Mesenchymal stem cell (in vitro differentiated cells and primary cell): Measurements from ENCODE around the gene LRRTM4.
"Not testable (repeated sequence)": the region's sequence is repeated elsewhere in the genome, so short reads cannot be mapped to it uniquely, and the experiment has no call there.

ENCODE experiments used
- DNase-seq: peaks from one replicate; pipeline ENCODE4 v3.0.0-alpha.2; 2013
- H2AFZ ChIP-seq: one replicate; pipeline ENCODE4 v1.6.1; 2013; ENCODE audit warnings: low read depth, mild to moderate bottlenecking, control low read depth, inconsistent platforms, low read length, moderate library complexity
- H2AK5ac ChIP-seq: 2 replicates; pipeline ENCODE4 v1.6.1; 2013; ENCODE audit warnings: low read length, moderate library complexity, mild to moderate bottlenecking, inconsistent platforms; ENCODE audit not compliant: severe bottlenecking
- H2BK120ac ChIP-seq: one replicate; pipeline ENCODE4 v1.6.1; 2013; ENCODE audit warnings: low read depth, mild to moderate bottlenecking, inconsistent platforms, low read length, moderate library complexity
- H2BK12ac ChIP-seq, 2 experiments: one replicate each; pipeline ENCODE4 v1.6.1; 2013; ENCODE audit warnings: inconsistent platforms in 2 of 2, low read length in 2 of 2, mild to moderate bottlenecking in 2 of 2, moderate library complexity in 2 of 2, control low read depth in 1 of 2
- H2BK15ac ChIP-seq: one replicate; pipeline ENCODE4 v1.6.1; 2013; ENCODE audit warnings: mild to moderate bottlenecking, low read depth, inconsistent platforms; ENCODE audit not compliant: poor library complexity, severe bottlenecking
- H2BK5ac ChIP-seq: 2 replicates; pipeline ENCODE4 v1.6.1; 2013; ENCODE audit warnings: low read depth, mild to moderate bottlenecking, low read length, control low read depth, inconsistent platforms; ENCODE audit not compliant: poor library complexity, severe bottlenecking
- H3K14ac ChIP-seq, 2 experiments: one replicate each; pipeline ENCODE4 v1.6.1; 2013; ENCODE audit warnings: inconsistent platforms in 2 of 2, low read length in 2 of 2, control low read depth in 1 of 2, mild to moderate bottlenecking in 1 of 2, moderate library complexity in 1 of 2
- H3K18ac ChIP-seq, 2 experiments: one replicate each; pipeline ENCODE4 v1.6.1; 2013; ENCODE audit warnings: inconsistent platforms in 2 of 2, low read length in 2 of 2, control low read depth in 1 of 2, low read depth in 1 of 2, mild to moderate bottlenecking in 1 of 2
- H3K23ac ChIP-seq, 2 experiments: one replicate each; pipeline ENCODE4 v1.6.1; 2013; ENCODE audit warnings: inconsistent platforms in 2 of 2, low read length in 2 of 2, mild to moderate bottlenecking in 2 of 2, moderate library complexity in 2 of 2, control low read depth in 1 of 2
- H3K27ac ChIP-seq: 2 replicates; pipeline ENCODE4 v1.5.1; 2013; ENCODE audit warnings: mild to moderate bottlenecking, moderate library complexity, low read length, control low read depth, inconsistent platforms; ENCODE audit not compliant: poor library complexity, severe bottlenecking
- H3K27me3 ChIP-seq, 2 experiments: 2 replicates each; pipeline versions ENCODE4 v1.6.1 to v1.7.0; 2013; ENCODE audit warnings: low read length in 2 of 2, mild to moderate bottlenecking in 2 of 2, moderate library complexity in 2 of 2, control low read depth in 1 of 2, inconsistent platforms in 1 of 2; ENCODE audit not compliant: control insufficient read depth in 1 of 2, insufficient read depth in 1 of 2
- H3K36me3 ChIP-seq, 2 experiments: 2 replicates each; pipeline versions ENCODE4 v1.6.1 to v1.7.0; 2013; ENCODE audit warnings: low read length in 2 of 2, control low read depth in 1 of 2, inconsistent platforms in 1 of 2, low read depth in 1 of 2, mild to moderate bottlenecking in 1 of 2; ENCODE audit not compliant: insufficient read depth in 2 of 2, control insufficient read depth in 1 of 2
- H3K4ac ChIP-seq, 2 experiments: one replicate each; pipeline ENCODE4 v1.6.1; 2013; ENCODE audit warnings: inconsistent platforms in 2 of 2, low read length in 2 of 2, mild to moderate bottlenecking in 2 of 2, moderate library complexity in 2 of 2, control low read depth in 1 of 2, low read depth in 1 of 2
- H3K4me1 ChIP-seq: 2 replicates; pipeline ENCODE4 v1.6.1; 2013; ENCODE audit warnings: low read depth, low read length, control low read depth; ENCODE audit not compliant: control insufficient read depth, insufficient read depth
- H3K4me2 ChIP-seq: 2 replicates; pipeline ENCODE4 v1.6.1; 2013; ENCODE audit warnings: low read length, mild to moderate bottlenecking, inconsistent platforms; ENCODE audit not compliant: poor library complexity, severe bottlenecking
- H3K4me3 ChIP-seq, 2 experiments: 2 replicates each; pipeline versions ENCODE4 v1.5.1 to v1.7.0; 2013; ENCODE audit warnings: low read length in 2 of 2, mild to moderate bottlenecking in 2 of 2, control low read depth in 1 of 2, low read depth in 1 of 2; ENCODE audit not compliant: insufficient read depth in 1 of 2
- H3K79me1 ChIP-seq: replicated peaks from 2 replicates; pipeline ENCODE4 v1.6.1; 2013; ENCODE audit warnings: mild to moderate bottlenecking, control low read depth, low read length, inconsistent platforms; ENCODE audit not compliant: poor library complexity, severe bottlenecking
- H3K9ac ChIP-seq: 2 replicates; pipeline ENCODE4 v1.7.0; 2013; ENCODE audit warnings: mild to moderate bottlenecking, low read length, moderate library complexity
- H3K9me3 ChIP-seq: 2 replicates; pipeline ENCODE4 v1.7.0; 2013; ENCODE audit warnings: mild to moderate bottlenecking, low read length; ENCODE audit not compliant: control insufficient read depth
- H4K8ac ChIP-seq: one replicate; pipeline ENCODE4 v1.6.1; 2013; ENCODE audit warnings: inconsistent platforms, mild to moderate bottlenecking, low read length, moderate library complexity
- H4K91ac ChIP-seq: one replicate; pipeline ENCODE4 v1.6.1; 2013; ENCODE audit warnings: mild to moderate bottlenecking, low read length, inconsistent platforms
- WGBS: methylation state at CpG from one replicate; pipeline ENCODE4 v1.1.7; 2013; ENCODE audit warnings: mixed read lengths; 5-methylcytosine and 5-hydroxymethylcytosine counted together

LRRTM4 gene

DNA sequence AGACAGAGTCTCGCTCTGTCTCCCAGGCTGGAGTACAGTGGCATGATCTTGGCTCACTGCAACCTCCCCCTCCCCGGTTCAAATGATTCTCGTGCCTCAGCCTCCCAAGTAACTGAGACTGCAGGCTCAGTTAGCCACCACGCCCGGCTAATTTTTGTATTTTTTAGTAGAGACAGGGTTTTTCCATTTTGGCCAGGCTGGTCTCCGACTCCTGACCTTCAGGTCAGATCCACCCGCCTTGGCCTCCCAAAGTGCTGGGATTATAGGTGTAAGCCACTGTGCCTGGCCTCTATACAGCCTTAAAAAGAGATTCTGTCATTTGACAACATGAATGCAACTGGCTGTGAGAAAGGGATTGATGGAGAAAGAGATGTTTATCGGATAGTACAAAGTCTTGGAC is 426.7 kb downstream of the LRRTM4 start:
- not testable (repeated sequence) for H3K14ac ChIP-seq, H3K9ac ChIP-seq, H3K9me3 ChIP-seq, H3K23ac ChIP-seq, H2BK15ac ChIP-seq, H2AFZ ChIP-seq, H3K27me3 ChIP-seq, H4K91ac ChIP-seq, H2BK5ac ChIP-seq, H2BK12ac ChIP-seq, H4K8ac ChIP-seq, H2AK5ac ChIP-seq, H2BK120ac ChIP-seq, DNase-seq, H3K27ac ChIP-seq, H3K36me3 ChIP-seq, H3K4ac ChIP-seq, H3K79me1 ChIP-seq, H3K4me1 ChIP-seq, H3K4me3 ChIP-seq, H3K4me2 ChIP-seq, H3K18ac ChIP-seq
- WGBS = 94% methylated on average over 8 of the region's 8 CpGs

DNA sequence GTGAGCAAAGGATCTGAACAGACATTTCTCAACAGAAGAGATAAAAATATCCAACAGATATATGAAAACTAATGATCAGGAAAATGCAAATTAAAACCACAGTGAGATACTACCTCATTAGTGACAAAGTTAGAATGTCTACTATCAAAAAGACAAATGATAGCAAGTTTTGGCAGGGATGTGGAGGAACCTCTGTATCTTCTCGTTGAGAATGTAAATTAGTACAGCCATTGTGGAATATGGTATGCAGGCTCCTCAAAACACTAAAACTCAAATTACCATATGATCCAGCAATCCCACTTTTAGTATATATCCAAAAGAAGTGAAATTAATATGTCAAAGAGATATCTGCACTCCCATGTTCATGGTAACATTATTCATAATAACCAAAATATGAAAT is 427.1 kb downstream of the LRRTM4 start:
- Histone ChIP-seq H4K8ac (no peak overlapping the region), H3K27me3 (no peaks in the 10 kb centered on the region), H3K4me1 (no peaks in the 10 kb centered on the region), H2AFZ (no peak overlapping the region), H4K91ac (no peak overlapping the region), H3K18ac (no peak overlapping the region), H2BK15ac (no peak overlapping the region), H2BK12ac (no peak overlapping the region), H3K79me1 (no peaks in the 10 kb centered on the region), H3K9me3 (no peaks in the 10 kb centered on the region), H3K4me2 (no peak overlapping the region), H3K14ac (no peak overlapping the region), H2BK120ac (no peak overlapping the region), H3K27ac (no peak overlapping the region), H3K9ac (no peak overlapping the region), H2BK5ac (no peak overlapping the region), H2AK5ac (no peak overlapping the region), H3K4ac (no peak overlapping the region), H3K4me3 (no peak overlapping the region), H3K36me3 (no peaks in the 10 kb centered on the region), H3K23ac (no peak overlapping the region)
- no CpG with 5 or more reads among the region's 1 CpG for WGBS
- DNase-seq = no peak

DNA sequence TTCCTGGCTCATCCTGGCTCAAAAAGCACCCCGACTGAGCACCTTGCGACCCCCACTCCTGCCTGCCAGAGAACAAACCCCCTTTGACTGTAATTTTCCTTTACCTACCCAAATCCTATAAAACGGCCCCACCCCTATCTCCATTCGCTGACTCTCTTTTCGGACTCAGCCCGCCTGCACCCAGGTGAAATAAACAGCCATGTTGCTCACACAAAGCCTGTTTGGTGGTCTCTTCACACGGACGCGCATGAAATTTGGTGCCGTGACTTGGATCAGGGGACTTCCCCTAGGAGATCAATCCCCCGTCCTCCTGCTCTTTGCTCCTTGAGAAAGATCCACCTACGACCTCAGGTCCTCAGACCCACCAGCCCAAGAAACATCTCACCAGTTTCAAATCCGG is 433.8 kb downstream of the LRRTM4 start:
- not testable (repeated sequence) for H3K4me1 ChIP-seq, H2BK120ac ChIP-seq, H3K4me2 ChIP-seq, H3K4ac ChIP-seq, H2AFZ ChIP-seq, H3K23ac ChIP-seq, H3K36me3 ChIP-seq, DNase-seq, H4K8ac ChIP-seq, H3K27ac ChIP-seq, H3K4me3 ChIP-seq, H4K91ac ChIP-seq, H3K14ac ChIP-seq, H2AK5ac ChIP-seq, H3K27me3 ChIP-seq, H2BK5ac ChIP-seq, H3K79me1 ChIP-seq, H3K18ac ChIP-seq, H3K9ac ChIP-seq, H2BK15ac ChIP-seq, H3K9me3 ChIP-seq, H2BK12ac ChIP-seq
- 32% methylated on average over 13 of the region's 13 CpGs for WGBS

DNA sequence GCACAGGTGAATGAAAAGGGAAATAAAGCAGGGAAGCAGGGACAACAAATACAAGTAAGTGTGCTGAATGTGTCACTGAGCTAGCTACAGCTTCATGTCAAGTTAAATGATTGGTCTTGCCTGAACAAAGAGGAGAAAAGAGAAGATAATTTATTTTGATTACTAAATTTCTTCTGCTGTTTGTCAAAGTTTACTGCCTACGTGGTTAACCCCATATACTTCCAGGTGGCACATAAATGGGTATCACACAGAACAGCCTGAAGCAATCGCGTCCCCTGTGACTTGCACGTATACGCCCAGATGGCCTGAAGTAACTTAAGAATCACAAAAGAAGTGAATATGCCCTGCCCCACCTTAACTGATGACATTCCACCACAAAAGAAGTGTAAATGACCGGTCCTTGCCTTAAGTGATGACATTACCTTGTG is 434.2 kb downstream of the LRRTM4 start:
- DNase-seq = no peak
- H3K14ac ChIP-seq = no peak overlapping the region
- no peaks in the 10 kb centered on the region for H3K36me3 ChIP-seq
- H2BK5ac ChIP-seq = no peak overlapping the region
- H3K4ac ChIP-seq = no peak overlapping the region
- no peak overlapping the region for H3K23ac ChIP-seq
- H3K9ac ChIP-seq = no peak overlapping the region
- H3K4me2 ChIP-seq = no peak overlapping the region
- no peak overlapping the region for H3K27ac ChIP-seq
- no peak overlapping the region for H2BK120ac ChIP-seq
- H2BK15ac ChIP-seq = no peak overlapping the region
- no peaks in the 10 kb centered on the region for H3K9me3 ChIP-seq
- H4K8ac ChIP-seq = no peak overlapping the region
- H2AFZ ChIP-seq = no peak overlapping the region
- no peak overlapping the region for H3K4me3 ChIP-seq
- no peak overlapping the region for H2AK5ac ChIP-seq
- no peak overlapping the region for H4K91ac ChIP-seq
- no peaks in the 10 kb centered on the region for H3K79me1 ChIP-seq
- no peak overlapping the region for H2BK12ac ChIP-seq
- no peaks in the 10 kb centered on the region for H3K27me3 ChIP-seq
- 69% methylated on average over 6 of the region's 6 CpGs for WGBS
- no peaks in the 10 kb centered on the region for H3K4me1 ChIP-seq
- no peak overlapping the region for H3K18ac ChIP-seq
